ENCODE measurements around the gene TCEANC2. TPM values are rescaled to one million over a fixed set of nuclear protein-coding genes. Genes with fewer than 3 reads are reported as not detected.

Gene TCEANC2
- polyA plus RNA-seq, 1 of the 3 experiments (the other 2 are of a cell fraction), result 4.7 TPM

DNA sequence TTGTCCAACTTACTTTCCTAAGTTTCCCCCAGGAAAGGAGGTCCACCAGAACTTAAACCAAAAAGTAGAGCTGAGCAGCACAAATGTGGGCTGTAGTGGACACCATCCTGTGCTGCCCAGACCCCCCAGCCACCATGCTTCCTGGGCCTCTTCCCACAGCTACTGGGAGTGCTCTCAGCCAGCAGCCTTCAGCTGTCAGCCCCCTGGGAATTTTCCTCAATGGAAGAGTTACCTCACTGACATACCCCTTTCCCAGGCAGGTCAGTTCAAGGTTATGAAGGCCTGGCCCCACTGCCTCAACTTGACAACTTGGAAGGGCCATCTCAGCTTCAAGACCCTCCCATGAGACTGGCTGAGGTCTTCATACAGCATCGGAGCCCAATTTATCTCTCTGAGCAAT lies 51.7 kb downstream of the TCEANC2 start:
- TF ChIP-seq, protein P1, sequence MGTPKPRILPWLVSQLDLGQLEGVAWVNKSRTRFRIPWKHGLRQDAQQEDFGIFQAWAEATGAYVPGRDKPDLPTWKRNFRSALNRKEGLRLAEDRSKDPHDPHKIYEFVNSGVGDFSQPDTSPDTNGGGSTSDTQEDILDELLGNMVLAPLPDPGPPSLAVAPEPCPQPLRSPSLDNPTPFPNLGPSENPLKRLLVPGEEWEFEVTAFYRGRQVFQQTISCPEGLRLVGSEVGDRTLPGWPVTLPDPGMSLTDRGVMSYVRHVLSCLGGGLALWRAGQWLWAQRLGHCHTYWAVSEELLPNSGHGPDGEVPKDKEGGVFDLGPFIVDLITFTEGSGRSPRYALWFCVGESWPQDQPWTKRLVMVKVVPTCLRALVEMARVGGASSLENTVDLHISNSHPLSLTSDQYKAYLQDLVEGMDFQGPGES (IDR thresholded peaks at IDR 0.05; ENCODE audit: low read depth, low read length), result no peak
- TF ChIP-seq, protein P2, sequence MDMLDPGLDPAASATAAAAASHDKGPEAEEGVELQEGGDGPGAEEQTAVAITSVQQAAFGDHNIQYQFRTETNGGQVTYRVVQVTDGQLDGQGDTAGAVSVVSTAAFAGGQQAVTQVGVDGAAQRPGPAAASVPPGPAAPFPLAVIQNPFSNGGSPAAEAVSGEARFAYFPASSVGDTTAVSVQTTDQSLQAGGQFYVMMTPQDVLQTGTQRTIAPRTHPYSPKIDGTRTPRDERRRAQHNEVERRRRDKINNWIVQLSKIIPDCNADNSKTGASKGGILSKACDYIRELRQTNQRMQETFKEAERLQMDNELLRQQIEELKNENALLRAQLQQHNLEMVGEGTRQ (IDR thresholded peaks at IDR 0.05; ENCODE audit: borderline replicate concordance, low read depth, low read length), result no peak
- TF ChIP-seq MEF2A (IDR thresholded peaks at IDR 0.05; ENCODE audit: borderline replicate concordance, low read depth) (no peak), RXRA (IDR thresholded peaks at IDR 0.05; ENCODE audit: borderline replicate concordance, low read depth) (no peak)
- POLR2A ChIA-PET, result no interaction called here
- WGBS (ENCODE audit: low lambda C conversion rate), result 92% methylated on average over 1 of the region's 1 CpG

DNA sequence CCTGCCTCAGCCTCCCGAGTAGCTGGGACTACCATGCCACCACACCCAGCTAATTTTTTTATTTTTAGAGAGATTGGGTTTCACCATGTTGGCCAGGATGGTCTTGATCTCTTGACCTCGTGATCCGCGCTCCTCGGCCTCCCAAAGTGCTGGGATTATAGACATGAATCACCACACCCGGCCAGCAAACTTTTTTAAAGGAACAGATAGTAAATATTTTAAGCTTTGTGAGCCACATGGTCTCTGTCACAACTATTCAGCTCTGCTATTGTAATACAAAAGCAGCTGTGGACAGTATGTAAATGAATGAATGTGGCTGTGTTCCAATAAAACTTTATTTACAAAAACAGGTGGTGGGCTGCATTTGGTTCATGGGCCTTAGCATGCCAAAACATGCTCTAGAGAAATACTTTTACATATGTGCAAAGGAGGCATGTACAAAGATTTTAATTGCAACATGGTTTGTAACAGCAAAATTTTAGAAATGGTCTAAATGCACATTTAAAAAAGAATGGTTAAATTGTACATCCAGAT lies 52.4 kb downstream of the TCEANC2 start:
- WGBS (ENCODE audit: low lambda C conversion rate), result 88% methylated on average over 6 of the region's 6 CpGs
- Histone ChIP-seq H3K79me2 (ENCODE audit: insufficient read depth) (no peaks in the 10 kb centered on the region), H3K36me3 (replicated peaks in 1 of 2; ENCODE audit: control insufficient read depth in 1 of 2, insufficient read depth in 2 of 2, low read length in 1 of 2) (peaks cover 0 to 3% of the 10 kb centered on the region in 2 experiments), H3K27ac (ENCODE audit: low read depth in 2 of 2, low read length in 1 of 2) (no peak overlapping the region), H3K4me2 (no peak overlapping the region), H3K27me3 (ENCODE audit: insufficient read depth) (no peaks in the 10 kb centered on the region), H3F3A (replicated peaks; ENCODE audit: insufficient read depth) (no peaks in the 10 kb centered on the region), H3K9ac (no peak overlapping the region), H2AFZ (ENCODE audit: low read depth) (no peak overlapping the region), H4K20me1 (ENCODE audit: insufficient read depth) (no peaks in the 10 kb centered on the region), H3K4me1 (ENCODE audit: control insufficient read depth in 1 of 2, insufficient read depth in 2 of 2, low read depth in 1 of 2, low read length in 1 of 2) (peaks cover 0 to 5% of the 10 kb centered on the region in 2 experiments; a peak in 1 of 4 replicates), H3K4me3 (ENCODE audit: low read depth in 2 of 2, low read length in 1 of 2) (no peak overlapping the region), H3K9me2 (no peaks in the 10 kb centered on the region), H3K9me3 (no peaks in the 10 kb centered on the region)
- no peak for TF ChIP-seq FOXM1 (IDR thresholded peaks at IDR 0.05; ENCODE audit: low read depth)
- TF ChIP-seq, protein P2 (IDR thresholded peaks at IDR 0.05; ENCODE audit: borderline replicate concordance, low read depth, low read length), result no peak
- no peak for TF ChIP-seq GATA2 (CRISPR knock-in tag; IDR thresholded peaks at IDR 0.05)
- TF ChIP-seq TAF1 (IDR thresholded peaks at IDR 0.05; ENCODE audit: borderline replicate concordance, low read depth, low read length), result no peak
- no peak for TF ChIP-seq JUND (IDR thresholded peaks at IDR 0.05)
- no peak for TF ChIP-seq NFIC (IDR thresholded peaks at IDR 0.05; ENCODE audit: borderline replicate concordance)
- TF ChIP-seq MXI1 (IDR thresholded peaks at IDR 0.05; ENCODE audit: low read depth, low read length), result no peak
- no peak for TF ChIP-seq POLR2AphosphoS5 (IDR thresholded peaks at IDR 0.05; ENCODE audit: low read depth, low read length)
- TF ChIP-seq TCF12 (IDR thresholded peaks at IDR 0.05), result no peak
- no peak for TF ChIP-seq SMC3 (IDR thresholded peaks at IDR 0.05; ENCODE audit: low read depth, low read length)
- TF ChIP-seq, protein P3, sequence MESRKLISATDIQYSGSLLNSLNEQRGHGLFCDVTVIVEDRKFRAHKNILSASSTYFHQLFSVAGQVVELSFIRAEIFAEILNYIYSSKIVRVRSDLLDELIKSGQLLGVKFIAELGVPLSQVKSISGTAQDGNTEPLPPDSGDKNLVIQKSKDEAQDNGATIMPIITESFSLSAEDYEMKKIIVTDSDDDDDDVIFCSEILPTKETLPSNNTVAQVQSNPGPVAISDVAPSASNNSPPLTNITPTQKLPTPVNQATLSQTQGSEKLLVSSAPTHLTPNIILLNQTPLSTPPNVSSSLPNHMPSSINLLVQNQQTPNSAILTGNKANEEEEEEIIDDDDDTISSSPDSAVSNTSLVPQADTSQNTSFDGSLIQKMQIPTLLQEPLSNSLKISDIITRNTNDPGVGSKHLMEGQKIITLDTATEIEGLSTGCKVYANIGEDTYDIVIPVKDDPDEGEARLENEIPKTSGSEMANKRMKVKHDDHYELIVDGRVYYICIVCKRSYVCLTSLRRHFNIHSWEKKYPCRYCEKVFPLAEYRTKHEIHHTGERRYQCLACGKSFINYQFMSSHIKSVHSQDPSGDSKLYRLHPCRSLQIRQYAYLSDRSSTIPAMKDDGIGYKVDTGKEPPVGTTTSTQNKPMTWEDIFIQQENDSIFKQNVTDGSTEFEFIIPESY (IDR thresholded peaks at IDR 0.05; ENCODE audit: borderline replicate concordance, low read depth), result no peak
- no peak for TF ChIP-seq FOSL2 (IDR thresholded peaks at IDR 0.05; ENCODE audit: borderline replicate concordance, low read depth)
- POLR2A ChIA-PET, result no interaction called here
- CTCF ChIA-PET, result interaction anchor here (0.7 to 2.9 kb wide), 3 partner anchors 9 to 384 kb away, joined by 3 to 14 read pairs (median 3); no protein-coding TSS in a partner anchor
- no peak for DNase-seq

More for the DNA sequence above, 51.7 kb downstream of the TCEANC2 start:
- Histone ChIP-seq H3K4me1 (ENCODE audit: control insufficient read depth in 1 of 2, insufficient read depth in 2 of 2, low read depth in 1 of 2, low read length in 1 of 2) (peaks cover 0 to 5% of the 10 kb centered on the region in 2 experiments; a peak in 1 of 4 replicates), H3K4me3 (ENCODE audit: low read depth in 2 of 2, low read length in 1 of 2) (no peak overlapping the region), H4K20me1 (ENCODE audit: insufficient read depth) (no peaks in the 10 kb centered on the region), H3K79me2 (ENCODE audit: insufficient read depth) (no peaks in the 10 kb centered on the region), H3K9me3 (no peaks in the 10 kb centered on the region), H3K27ac (ENCODE audit: low read depth in 2 of 2, low read length in 1 of 2) (no peak overlapping the region), H3K36me3 (replicated peaks in 1 of 2; ENCODE audit: control insufficient read depth in 1 of 2, insufficient read depth in 2 of 2, low read length in 1 of 2) (peaks cover 0 to 3% of the 10 kb centered on the region in 2 experiments), H2AFZ (ENCODE audit: low read depth) (no peak overlapping the region), H3F3A (replicated peaks; ENCODE audit: insufficient read depth) (no peaks in the 10 kb centered on the region), H3K9me2 (no peaks in the 10 kb centered on the region), H3K9ac (no peak overlapping the region), H3K4me2 (no peak overlapping the region), H3K27me3 (ENCODE audit: insufficient read depth) (no peaks in the 10 kb centered on the region)
- no peak for DNase-seq
- CTCF ChIA-PET, result interaction anchor here (0.6 to 2.9 kb wide), 5 partner anchors 10 to 406 kb away, joined by 3 to 14 read pairs (median 3); no protein-coding TSS in a partner anchor

Data from SK-N-SH (cell line).